HCT116 (cell line): ENCODE data around the gene OR10A6. TPM values are rescaled to one million over a fixed set of nuclear protein-coding genes. Genes with fewer than 3 reads are reported as not detected.

Experiments
- ATAC-seq: fragments of 200-7000 bp; cut with Tn5 transposase; 2 replicates; pipeline ENCODE4 v1.9.1; 2020; ENCODE audit warnings: mild to moderate bottlenecking, moderate library complexity
- BruUV-seq: library from RNA; stranded (reverse); fragments of 400-500 nt; replicated peaks from 2 replicates; lab custom pipeline; 2021; lab: Mats Ljungman, UMichigan
- CTCF ChIA-PET: fragments of 300-600 bp; sonication (Branson Sonifier 250); formaldehyde crosslinking; loops from one replicate; lab custom pipeline; 2021; ENCODE audit warnings: antibody characterized with exemption; lab: Charles Lee
- POLR2A ChIA-PET: fragments of 300-600, 350-600 bp; sonication (Branson Sonifier 250); formaldehyde crosslinking; loops from one replicate; lab custom pipeline; 2021; ENCODE audit warnings: antibody characterized with exemption; lab: Charles Lee
- RAD21 ChIA-PET, 2 experiments: fragments of 300-600 bp; sonication (Branson Sonifier 250); formaldehyde crosslinking; loops; one replicate each; lab custom pipeline; 2023; ENCODE audit warnings: low total read pairs in 2 of 2; ENCODE audit not compliant: uncharacterized antibody in 2 of 2, unreplicated experiment in 2 of 2, low non-redundant PET in 1 of 2; lab: Charles Lee
- DNase-seq: peaks from one replicate; pipeline ENCODE4 v3.0.0-alpha.2; 2010; ENCODE audit warnings: low read depth, low spot score
- H2AFZ ChIP-seq: fragments of 200-600 bp; shearing (Covaris generic), sonication (generic); 2 replicates; pipeline ENCODE4 v1.6.1; 2017; ENCODE audit warnings: low read depth, mixed run types, mixed read lengths, antibody characterized with exemption, low read length; ENCODE audit not compliant: poor library complexity, severe bottlenecking
- H3K27ac ChIP-seq: 2 replicates; pipeline ENCODE4 v1.5.1; 2012; ENCODE audit warnings: low read depth, low read length
- H3K27me3 ChIP-seq: fragments of 200-600 bp; sonication (generic); 2 replicates; pipeline ENCODE4 v1.6.1; 2016; ENCODE audit warnings: mixed run types, low read length, mixed read lengths; ENCODE audit not compliant: insufficient read depth
- H3K36me3 ChIP-seq, 2 experiments: fragments of 200-500 bp in 1 of 2; fragments of 200-600 bp in 1 of 2; sonication (Bioruptor generic) in 1 of 2; sonication (generic) in 1 of 2; 2 replicates each; pipeline versions ENCODE4 v1.5.1 to v1.6.1; 2014 to 2016; ENCODE audit warnings: low read length in 2 of 2, inconsistent platforms in 1 of 2, mixed read lengths in 1 of 2, mixed run types in 1 of 2; ENCODE audit not compliant: insufficient read depth in 2 of 2, control insufficient read depth in 1 of 2
- H3K4me1 ChIP-seq, 2 experiments: fragments of 200-600 bp in 1 of 2; sonication (generic) in 1 of 2; 2 replicates each; pipeline versions ENCODE4 v1.5.1 to v1.6.1; 2012 to 2017; ENCODE audit warnings: low read length in 2 of 2, inconsistent platforms in 1 of 2, mild to moderate bottlenecking in 1 of 2, mixed read lengths in 1 of 2, mixed run types in 1 of 2, moderate library complexity in 1 of 2; ENCODE audit not compliant: insufficient read depth in 2 of 2, control insufficient read depth in 1 of 2
- H3K4me2 ChIP-seq: fragments of 200-600 bp; sonication (generic); 2 replicates; pipeline ENCODE4 v1.6.1; 2017; ENCODE audit warnings: mixed run types, low read length, mixed read lengths
- H3K4me3 ChIP-seq, 2 experiments: fragments of 200-600 bp in 1 of 2; sonication (generic) in 1 of 2; replicated peaks in 1 of 2; 2 replicates each; pipeline ENCODE4 v1.5.1; 2011 to 2016; ENCODE audit warnings: low read length in 2 of 2, control low read depth in 1 of 2, low read depth in 1 of 2, mild to moderate bottlenecking in 1 of 2, mixed read lengths in 1 of 2, mixed run types in 1 of 2
- H3K79me2 ChIP-seq: fragments of 200-600 bp; sonication (generic); 2 replicates; pipeline ENCODE4 v1.6.1; 2017; ENCODE audit warnings: mild to moderate bottlenecking, mixed run types, low read length, moderate library complexity, mixed read lengths; ENCODE audit not compliant: insufficient read depth
- H3K9ac ChIP-seq: fragments of 200-600 bp; sonication (generic); 2 replicates; pipeline ENCODE4 v1.6.1; 2016; ENCODE audit warnings: low read length, mixed read lengths
- H3K9me2 ChIP-seq: fragments of 200-600 bp; sonication (generic), shearing (Covaris generic); 2 replicates; pipeline ENCODE4 v1.6.1; 2017; ENCODE audit warnings: mixed run types, mild to moderate bottlenecking, moderate library complexity; ENCODE audit not compliant: insufficient read depth
- H3K9me3 ChIP-seq, 2 experiments: fragments of 200-500 bp in 1 of 2; fragments of 200-600 bp in 1 of 2; sonication (Bioruptor generic) in 1 of 2; sonication (generic) in 1 of 2; 2 replicates each; pipeline ENCODE4 v1.6.1; 2014 to 2017; ENCODE audit warnings: low read length in 2 of 2, mixed read lengths in 2 of 2, inconsistent platforms in 1 of 2, low read depth in 1 of 2, mild to moderate bottlenecking in 1 of 2, mixed run types in 1 of 2, moderate library complexity in 1 of 2; ENCODE audit not compliant: control insufficient read depth in 1 of 2, insufficient read depth in 1 of 2
- H4K20me1 ChIP-seq: fragments of 200-600 bp; sonication (generic), shearing (Covaris generic); 2 replicates; pipeline ENCODE4 v1.6.1; 2017; ENCODE audit warnings: mixed run types, mild to moderate bottlenecking, moderate library complexity; ENCODE audit not compliant: insufficient read depth
- ATF3 ChIP-seq: IDR thresholded peaks from 2 replicates; pipeline ENCODE4 v1.6.1; 2012
- CEBPB ChIP-seq: IDR thresholded peaks from 2 replicates; pipeline ENCODE4 v1.6.1; 2012; ENCODE audit warnings: low read depth
- EGR1 ChIP-seq: IDR thresholded peaks from 2 replicates; pipeline ENCODE4 v1.6.1; 2012; ENCODE audit warnings: low read depth
- ELF1 ChIP-seq: IDR thresholded peaks from 2 replicates; pipeline ENCODE4 v1.6.1; 2012; ENCODE audit warnings: low read depth, borderline replicate concordance
- EZH2 ChIP-seq: fragments of 200-600 bp; sonication (generic); IDR thresholded peaks from 2 replicates; pipeline ENCODE4 v1.6.1; 2017; ENCODE audit warnings: antibody characterized with exemption, mixed run types
- EZH2phosphoT487 ChIP-seq: fragments of 200-600 bp; IDR thresholded peaks from 2 replicates; pipeline ENCODE4 v1.6.1; 2018; ENCODE audit warnings: antibody characterized with exemption, borderline replicate concordance
- JUND ChIP-seq: IDR thresholded peaks from 2 replicates; pipeline ENCODE4 v1.6.1; 2012
- POLR2AphosphoS5 ChIP-seq: IDR thresholded peaks from 2 replicates; pipeline ENCODE4 v1.6.1; 2011; ENCODE audit warnings: mild to moderate bottlenecking, low read depth, low read length, moderate library complexity
- RAD21 ChIP-seq: IDR thresholded peaks from 2 replicates; pipeline ENCODE4 v1.6.1; 2012; ENCODE audit warnings: low read depth, mild to moderate bottlenecking
- REST ChIP-seq: IDR thresholded peaks from 2 replicates; pipeline ENCODE4 v1.6.1; 2012; ENCODE audit warnings: low read depth
- SIN3A ChIP-seq: IDR thresholded peaks from 2 replicates; pipeline ENCODE4 v1.6.1; 2012; ENCODE audit warnings: low read depth
- SP1 ChIP-seq: IDR thresholded peaks from 2 replicates; pipeline ENCODE4 v1.6.1; 2012; ENCODE audit warnings: low read depth
- ZBTB33 ChIP-seq: IDR thresholded peaks from 2 replicates; pipeline ENCODE4 v1.6.1; 2011; ENCODE audit warnings: mild to moderate bottlenecking, low read length, moderate library complexity; ENCODE audit not compliant: insufficient replicate concordance; ENCODE audit errors: extremely low read depth
- ZNF274 ChIP-seq: fragments of 200-500 bp; sonication (Bioruptor generic); IDR thresholded peaks from 2 replicates; pipeline ENCODE4 v1.6.1; 2014; ENCODE audit warnings: mild to moderate bottlenecking, low read depth, low read length, inconsistent platforms
- intact Hi-C: fragments of 100-400 bp; cut with micrococcal nuclease; formaldehyde crosslinking; loops from 2 replicates; pipeline ENCODE4 v1.10.0; 2022
- total RNA-seq: library from RNA; stranded (reverse); gene quantifications from one replicate; pipeline ENCODE4 v1.2.1, GENCODE V29; 2021; ENCODE audit not compliant: unreplicated experiment

The OR10A6 gene
- total RNA-seq, 1 experiment from 2014 or later: not detected

GRCh38 chr11:7967826-7968225, 36.8 kb upstream of the OR10A6 start:
- H3K4me1 ChIP-seq: no peaks in the 10 kb centered on the region
- H3K27ac ChIP-seq: no peak overlapping the region
- no peaks in the 10 kb centered on the region for H3K79me2 ChIP-seq

GRCh38 chr11:7967097-7967496, 36.0 kb upstream of the OR10A6 start:
- no peaks in the 10 kb centered on the region for H3K9me3 ChIP-seq
- no TSS peak for BruUV-seq
- POLR2A ChIA-PET: no interaction called here
- no peak overlapping the region for H3K4me2 ChIP-seq
- no peaks in the 10 kb centered on the region for H4K20me1 ChIP-seq
- no peak overlapping the region for H3K9ac ChIP-seq
- H3K27me3 ChIP-seq: peaks cover 27% of the 10 kb centered on the region; the same call in 1 of the 2 replicates
- RAD21 ChIA-PET: no interaction called here
- no peaks in the 10 kb centered on the region for H3K36me3 ChIP-seq
- H3K4me3 ChIP-seq: no peak overlapping the region
- DNase-seq: no peak
- no peak overlapping the region for H2AFZ ChIP-seq
- no peaks in the 10 kb centered on the region for H3K79me2 ChIP-seq
- H3K27ac ChIP-seq: no peak overlapping the region
- intact Hi-C loops: no loop called here
- no peak for ATAC-seq
- CTCF ChIA-PET: no interaction called here
- H3K4me1 ChIP-seq: no peaks in the 10 kb centered on the region
- no peaks in the 10 kb centered on the region for H3K9me2 ChIP-seq
- TF ChIP-seq POLR2AphosphoS5 (no peak), CEBPB (no peak), ZNF274 (no peak), EZH2 (no peak), SP1 (no peak), REST (no peak), JUND (no peak), ZBTB33 (no peak), EZH2phosphoT487 (no peak), RAD21 (no peak), ELF1 (no peak), SIN3A (no peak)

More at GRCh38 chr11:7967826-7968225, 36.8 kb upstream of the OR10A6 start:
- no peaks in the 10 kb centered on the region for H3K9me3 ChIP-seq
- intact Hi-C loops: no loop called here
- no peaks in the 10 kb centered on the region for H3K36me3 ChIP-seq
- H3K4me3 ChIP-seq: no peak overlapping the region
- H2AFZ ChIP-seq: no peak overlapping the region
- no peak for ATAC-seq
- POLR2A ChIA-PET: no interaction called here
- RAD21 ChIA-PET: no interaction called here
- H4K20me1 ChIP-seq: no peaks in the 10 kb centered on the region
- H3K27me3 ChIP-seq: peaks cover 34% of the 10 kb centered on the region; the same call in 1 of the 2 replicates
- H3K9ac ChIP-seq: no peak overlapping the region
- TF ChIP-seq EGR1 (no peak), ATF3 (no peak)
- DNase-seq: no peak
- CTCF ChIA-PET: no interaction called here
- H3K4me2 ChIP-seq: no peak overlapping the region
- H3K9me2 ChIP-seq: no peaks in the 10 kb centered on the region
- no TSS peak for BruUV-seq
